HepG2 (cell line): Measurements from ENCODE around the gene SETD2. TPM values are rescaled to one million over a fixed set of nuclear protein-coding genes. Genes with fewer than 3 reads are reported as not detected.

Experiments
- ATAC-seq: fragments of 200-7000 bp; cut with Tn5 transposase; 3 replicates; pipeline ENCODE4 v1.9.1; 2020; ENCODE audit warnings: mild to moderate bottlenecking, moderate library complexity
- BruUV-seq: library from RNA; stranded (reverse); fragments of 400-500 nt; replicated peaks from 2 replicates; lab custom pipeline; 2021; lab: Mats Ljungman, UMichigan
- CTCF ChIA-PET: fragments of 300-600 bp; formaldehyde crosslinking; extraction: SDS; loops from one replicate; lab custom pipeline; 2021; ENCODE audit warnings: low total read pairs, inconsistent platforms, low intra/inter-chr PET ratio; lab: Yijun Ruan, JAX
- POLR2A ChIA-PET: fragments of 350-600 bp; sonication (Branson Sonifier 250); formaldehyde crosslinking; loops from one replicate; lab custom pipeline; 2020; ENCODE audit warnings: antibody characterized with exemption, inconsistent platforms; lab: Yijun Ruan, JAX
- DNase-seq: peaks from one replicate; pipeline ENCODE4 v3.0.0-alpha.2; 2015; ENCODE audit warnings: low spot score
- FAIRE-seq: peaks from 3 replicates; lab custom pipeline; 2011; peaks lifted over from hg19 to GRCh38; lab: Jason Lieb, UNC
- H2AFZ ChIP-seq: one replicate; pipeline ENCODE4 v1.6.1; 2011; ENCODE audit warnings: low read length, inconsistent platforms
- H3K27ac ChIP-seq: fragments of 300-600 bp; 3 replicates; pipeline ENCODE4 v1.8.0; 2011; ENCODE audit warnings: mixed run types, mild to moderate bottlenecking, mixed read lengths, low read length, inconsistent platforms; ENCODE audit not compliant: insufficient read depth; ENCODE audit errors: extremely low read length
- H3K27me3 ChIP-seq, 2 experiments: fragments of 200-600 bp in 1 of 2; 2 replicates in 1 of 2; 3 replicates in 1 of 2; pipeline versions ENCODE4 v1.6.0 to v1.8.0; 2011; ENCODE audit warnings: low read length in 2 of 2, mild to moderate bottlenecking in 2 of 2, moderate library complexity in 2 of 2, inconsistent platforms in 1 of 2; ENCODE audit not compliant: insufficient read depth in 2 of 2, control insufficient read depth in 1 of 2
- H3K36me3 ChIP-seq, 2 experiments: fragments of 200-600 bp in 1 of 2; replicated peaks in 1 of 2; 2 replicates in 1 of 2; 3 replicates in 1 of 2; pipeline versions ENCODE4 v1.5.1 to v1.8.0; 2011; ENCODE audit warnings: low read length in 2 of 2, inconsistent platforms in 1 of 2; ENCODE audit not compliant: insufficient read depth in 2 of 2, control insufficient read depth in 1 of 2
- H3K4me1 ChIP-seq: 2 replicates; pipeline ENCODE4 v1.5.1; 2012; ENCODE audit warnings: low read length, inconsistent platforms; ENCODE audit not compliant: insufficient read depth
- H3K4me2 ChIP-seq: 2 replicates; pipeline ENCODE4 v1.6.0; 2011; ENCODE audit warnings: low read depth, low read length, inconsistent platforms
- H3K4me3 ChIP-seq, 3 experiments: fragments of 200-600 bp in 1 of 3; sonication (generic), shearing (Covaris generic) in 1 of 3; replicated peaks in 1 of 3; 2 replicates each; pipeline ENCODE4 v1.5.1; 2011 to 2016; ENCODE audit warnings: low read length in 3 of 3, inconsistent platforms in 2 of 3, low read depth in 2 of 3, mild to moderate bottlenecking in 2 of 3, control low read depth in 1 of 3, mixed read lengths in 1 of 3; ENCODE audit not compliant: insufficient read depth in 1 of 3
- H3K79me2 ChIP-seq: one replicate; pipeline ENCODE4 v1.6.1; 2011; ENCODE audit warnings: low read length, inconsistent platforms; ENCODE audit not compliant: insufficient read depth
- H3K9ac ChIP-seq: 2 replicates; pipeline ENCODE4 v1.6.0; 2011; ENCODE audit warnings: mild to moderate bottlenecking, low read depth, low read length, inconsistent platforms; ENCODE audit not compliant: insufficient read depth
- H3K9me3 ChIP-seq: 2 replicates; pipeline ENCODE4 v1.5.1; 2012; ENCODE audit warnings: mild to moderate bottlenecking, low read length
- H4K20me1 ChIP-seq: 2 replicates; pipeline ENCODE4 v1.6.0; 2011; ENCODE audit warnings: inconsistent platforms, mild to moderate bottlenecking, low read length, moderate library complexity; ENCODE audit not compliant: insufficient read depth
- AGO2 ChIP-seq: fragments of 200-400 bp; formaldehyde crosslinking; optimal IDR thresholded peaks from 2 replicates; pipeline ENCODE3; 2017; ENCODE audit warnings: mild to moderate bottlenecking, low read depth, low read length, moderate library complexity
- ATF1 ChIP-seq: IDR thresholded peaks from 2 replicates; pipeline ENCODE4 v1.6.1; 2016; ENCODE audit warnings: mild to moderate bottlenecking, control low read depth
- IRX3 ChIP-seq: sonication (generic); formaldehyde crosslinking; IDR thresholded peaks from 2 replicates; pipeline ENCODE4 v1.8.1; 2023; ENCODE audit warnings: mild to moderate bottlenecking, low read depth, missing genetic modification reagents, borderline replicate concordance
- NAIF1 ChIP-seq: sonication (generic); formaldehyde crosslinking; IDR thresholded peaks from 2 replicates; pipeline ENCODE4 v1.5.0; 2020; ENCODE audit warnings: mild to moderate bottlenecking, missing genetic modification reagents, borderline replicate concordance
- NCOA5 ChIP-seq: sonication (generic); formaldehyde crosslinking; IDR thresholded peaks from 2 replicates; pipeline ENCODE4 v1.4.0; 2020; ENCODE audit warnings: missing genetic modification reagents
- PAXIP1 ChIP-seq: sonication (generic); formaldehyde crosslinking; conservative IDR thresholded peaks from 2 replicates; pipeline ENCODE4 v1.4.0; 2020; ENCODE audit warnings: mild to moderate bottlenecking, missing genetic modification reagents, moderate library complexity
- PPARG ChIP-seq: conservative IDR thresholded peaks from 2 replicates; pipeline ENCODE4 v1.6.1; 2016; ENCODE audit warnings: missing biosample characterization, missing genetic modification reagents
- PRDM10 ChIP-seq: sonication (generic); formaldehyde crosslinking; IDR thresholded peaks from 2 replicates; pipeline ENCODE4 v1.4.0; 2020; ENCODE audit warnings: low read depth, missing genetic modification reagents
- PTBP1 ChIP-seq: fragments of 200-400 bp; formaldehyde crosslinking; IDR thresholded peaks from 2 replicates; pipeline ENCODE4 v1.6.1; 2018; ENCODE audit warnings: low read length, low read depth; ENCODE audit not compliant: poor library complexity, severe bottlenecking
- STAG1 ChIP-seq: sonication (generic); formaldehyde crosslinking; IDR thresholded peaks from 2 replicates; pipeline ENCODE4 v1.4.0; 2020; ENCODE audit warnings: missing genetic modification reagents
- ZMAT5 ChIP-seq: sonication (generic); formaldehyde crosslinking; IDR thresholded peaks from 2 replicates; pipeline ENCODE4 v1.5.0; 2020; ENCODE audit warnings: mild to moderate bottlenecking, low read depth, missing genetic modification reagents, borderline replicate concordance
- ZNF180 ChIP-seq: sonication (generic); formaldehyde crosslinking; IDR thresholded peaks from 2 replicates; pipeline ENCODE4 v1.4.0; 2020; ENCODE audit warnings: low read depth, missing genetic modification reagents, borderline replicate concordance
- ZNF274 ChIP-seq: sonication (generic); formaldehyde crosslinking; IDR thresholded peaks from 2 replicates; pipeline ENCODE4 v1.5.1; 2020; ENCODE audit warnings: mild to moderate bottlenecking, missing genetic modification reagents
- ZNF354B ChIP-seq: sonication (generic); formaldehyde crosslinking; IDR thresholded peaks from 2 replicates; pipeline ENCODE4 v1.8.0; 2022; ENCODE audit warnings: mild to moderate bottlenecking, missing genetic modification reagents
- ZNF576 ChIP-seq: sonication (generic); formaldehyde crosslinking; IDR thresholded peaks from 2 replicates; pipeline ENCODE4 v1.4.0; 2020; ENCODE audit warnings: mild to moderate bottlenecking, missing genetic modification reagents
- ZNF737 ChIP-seq: sonication (generic); formaldehyde crosslinking; IDR thresholded peaks from 2 replicates; pipeline ENCODE4 v1.5.0; 2020; ENCODE audit warnings: missing genetic modification reagents, mild to moderate bottlenecking, borderline replicate concordance
- WGBS: methylation state at CpG from one replicate; pipeline ENCODE4 v1.1.6; 2017; ENCODE audit warnings: low lambda C conversion rate; 5-methylcytosine and 5-hydroxymethylcytosine counted together
- in situ Hi-C: cut with HindIII; loops from 2 replicates; pipeline ENCODE4 v1.10.0; 2017; ENCODE audit warnings: low pct_unique_long_range_greater_than_20kb; ENCODE audit not compliant: extremely low pct_ligation_motif_present
- intact Hi-C: fragments of 100-400 bp; cut with micrococcal nuclease; formaldehyde crosslinking; loops from one replicate; pipeline ENCODE4 v1.10.0; 2022; ENCODE audit not compliant: unreplicated experiment
- polyA plus RNA-seq, 8 experiments: library from polyadenylated mRNA; depleted of rRNA in 3 of 8; stranded (reverse) in 7 of 8; unstranded in 1 of 8; fragments of >200 nt; fragmentation: Illumina TruSeq in 4 of 8; extraction: Trizol in 4 of 8; gene quantifications; 2 replicates each; pipeline versions ENCODE4 v1.2.1 to v1.2.3, GENCODE V29; 2011 to 2016; ENCODE audit warnings: low read depth in 4 of 8, missing spikeins in 1 of 8, mixed read lengths in 1 of 8; ENCODE audit not compliant: insufficient read depth in 1 of 8
- total RNA-seq, 5 experiments: library from RNA; depleted of rRNA; stranded (reverse); fragments of >200 nt; fragmentation: Illumina TruSeq; extraction: Trizol; gene quantifications; 2 replicates each; pipeline ENCODE4 v1.2.3, GENCODE V29; 2016; ENCODE audit warnings: low read depth in 1 of 5

SETD2 gene
- total and polyA plus RNA-seq, 2 of the 13 experiments (the other 11 are each of a cell fraction or from before 2014, with no cell fraction given) = 14.2 to 24.2 TPM

GRCh38 chr3:47120138-47120537, 43.8 kb downstream of the SETD2 start:
- H3K9me3 ChIP-seq = no peaks in the 10 kb centered on the region
- H3K4me1 ChIP-seq = no peaks in the 10 kb centered on the region
- H3K9ac ChIP-seq = no peak overlapping the region
- peaks cover 4% of the 10 kb centered on the region for H3K79me2 ChIP-seq
- no peak overlapping the region for H3K27ac ChIP-seq
- no peaks in the 10 kb centered on the region for H4K20me1 ChIP-seq
- H3K36me3 ChIP-seq = peaks cover 20 to 71% of the 10 kb centered on the region in 2 experiments
- no TSS peak for BruUV-seq
- no peak overlapping the region for H2AFZ ChIP-seq
- H3K27me3 ChIP-seq = no peaks in the 10 kb centered on the region
- 96% methylated on average over 1 of the region's 1 CpG for WGBS
- no peak overlapping the region for H3K4me3 ChIP-seq
- in situ Hi-C loops (no loop called here), intact Hi-C loops (no loop called here)
- ATAC-seq = no peak
- POLR2A ChIA-PET = no interaction called here
- FAIRE-seq = no peak
- CTCF ChIA-PET = no interaction called here
- no peak overlapping the region for H3K4me2 ChIP-seq
- DNase-seq = no peak
- TF ChIP-seq ZNF274 (CRISPR knock-in tag) = no peak
- no peak for TF ChIP-seq ZNF180 (CRISPR knock-in tag)
- TF ChIP-seq NAIF1 (CRISPR knock-in tag) = no peak
- TF ChIP-seq ZNF354B (CRISPR knock-in tag) = no peak
- no peak for TF ChIP-seq ZMAT5 (CRISPR knock-in tag)
- no peak for TF ChIP-seq PPARG (CRISPR knock-in tag)
- TF ChIP-seq PTBP1 = no peak
- TF ChIP-seq STAG1 (CRISPR knock-in tag) = no peak
- TF ChIP-seq AGO2 = no peak
- TF ChIP-seq ZNF737 = no peak
- no peak for TF ChIP-seq ZNF576
- no peak for TF ChIP-seq ATF1 (CRISPR knock-in tag)
- no peak for TF ChIP-seq IRX3
- TF ChIP-seq PAXIP1 = no peak
- TF ChIP-seq NCOA5 (CRISPR knock-in tag) = no peak
- TF ChIP-seq PRDM10 = no peak
